ENCODE results near the gene PKP3.
"Not testable (repeated sequence)": the region's sequence is repeated elsewhere in the genome, so short reads cannot be mapped to it uniquely, and the experiment has no call there.

The PKP3 gene

DNA sequence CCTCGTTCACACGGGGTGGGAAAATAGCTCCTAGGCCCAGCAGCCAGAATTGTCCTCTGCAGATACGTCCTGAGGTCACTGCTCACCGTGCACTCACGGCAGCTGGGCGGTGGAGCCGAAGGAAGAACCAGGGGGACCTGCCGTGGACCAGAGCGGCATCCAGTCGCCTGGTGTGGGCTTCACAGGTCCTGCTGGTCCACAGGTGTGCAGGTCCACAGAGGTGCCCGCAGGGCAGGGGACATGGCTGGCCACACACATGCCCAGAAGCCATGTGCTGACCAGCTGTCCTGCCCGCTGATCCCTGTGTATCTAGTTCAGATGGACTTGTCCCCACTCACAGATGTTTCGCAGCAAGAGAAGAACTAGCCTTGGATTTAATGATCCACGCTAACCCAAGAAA lies 10.6 kb upstream of the PKP3 start:
- ChIA-PET CTCF (interaction anchor here (1.8 kb wide), 1 partner anchor 13 kb away, joined by 5 read pairs; no protein-coding TSS in a partner anchor), POLR2A (interaction anchor here (0.7 kb wide), 1 partner anchor 104 kb away, joined by 4 read pairs; no protein-coding TSS in a partner anchor)
- H3K36me3 ChIP-seq (ENCODE audit: control insufficient read depth in 4 of 4, insufficient read depth in 4 of 4, low read length in 3 of 4), result no peaks in the 10 kb centered on the region
- 98% methylated on average over 11 of the region's 14 CpGs for WGBS (ENCODE audit: insufficient coverage)
- no peak overlapping the region for H3K27ac ChIP-seq (ENCODE audit: insufficient read depth in 1 of 2, low read depth in 1 of 2, low read length in 2 of 2, poor library complexity in 1 of 2, severe bottlenecking in 2 of 2)
- peaks cover 0 to 27% (median 22%) of the 10 kb centered on the region in 4 experiments for H3K4me1 ChIP-seq (ENCODE audit: control extremely low read depth in 1 of 4, control insufficient read depth in 4 of 4, insufficient read depth in 4 of 4, low read length in 3 of 4)
- no peak for DNase-seq
- no peaks in the 10 kb centered on the region for H3K27me3 ChIP-seq (replicated peaks in 2 of 5; ENCODE audit: control insufficient read depth in 4 of 5, insufficient read depth in 5 of 5, low read length in 4 of 5)
- H3K9me3 ChIP-seq (ENCODE audit: control extremely low read depth in 1 of 5, control insufficient read depth in 4 of 5, insufficient read depth in 2 of 5, low read depth in 1 of 5, low read length in 4 of 5), result peaks cover 0 to 25% (median 12%) of the 10 kb centered on the region in 5 experiments
- no peak overlapping the region for H3K4me3 ChIP-seq (ENCODE audit: control insufficient read depth in 1 of 7, extremely low read depth in 1 of 7, insufficient read depth in 4 of 7, low read depth in 2 of 7, low read length in 6 of 7)

DNA sequence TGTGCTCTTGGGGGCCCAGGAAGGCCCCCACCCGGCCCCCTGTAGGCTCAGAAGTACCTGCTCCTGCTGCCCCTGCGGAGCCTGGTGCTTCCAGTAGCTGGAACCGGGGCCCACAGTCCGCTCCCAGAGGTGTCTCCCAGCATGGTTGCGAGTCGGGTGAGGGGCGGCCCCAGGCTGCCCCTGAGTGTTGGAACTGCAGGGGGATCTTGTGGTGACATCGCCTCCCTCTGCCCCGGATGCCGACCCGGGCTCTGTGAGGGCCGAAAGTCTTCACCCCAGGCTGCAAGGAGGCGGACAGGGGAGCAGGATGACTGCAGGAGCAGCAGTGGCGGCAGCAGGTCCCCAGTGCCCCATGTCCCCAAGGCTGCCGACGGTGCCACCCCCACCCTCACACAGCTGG lies 9.5 kb upstream of the PKP3 start:
- H3K4me3 ChIP-seq (ENCODE audit: control insufficient read depth in 1 of 7, extremely low read depth in 1 of 7, insufficient read depth in 4 of 7, low read depth in 2 of 7, low read length in 6 of 7), result no peak overlapping the region
- peaks cover 0 to 27% (median 22%) of the 10 kb centered on the region in 4 experiments for H3K4me1 ChIP-seq (ENCODE audit: control extremely low read depth in 1 of 4, control insufficient read depth in 4 of 4, insufficient read depth in 4 of 4, low read length in 3 of 4)
- WGBS (ENCODE audit: insufficient coverage), result 92% methylated on average over 13 of the region's 16 CpGs
- H3K9me3 ChIP-seq (ENCODE audit: control extremely low read depth in 1 of 5, control insufficient read depth in 4 of 5, insufficient read depth in 2 of 5, low read depth in 1 of 5, low read length in 4 of 5), result peaks cover 0 to 23% (median 7%) of the 10 kb centered on the region in 5 experiments
- H3K36me3 ChIP-seq (ENCODE audit: control insufficient read depth in 4 of 4, insufficient read depth in 4 of 4, low read length in 3 of 4), result no peaks in the 10 kb centered on the region
- DNase-seq, result no peak
- ChIA-PET POLR2A (no interaction called here), CTCF (no interaction called here)
- H3K27ac ChIP-seq (ENCODE audit: insufficient read depth in 1 of 2, low read depth in 1 of 2, low read length in 2 of 2, poor library complexity in 1 of 2, severe bottlenecking in 2 of 2), result no peak overlapping the region
- no peaks in the 10 kb centered on the region for H3K27me3 ChIP-seq (replicated peaks in 2 of 5; ENCODE audit: control insufficient read depth in 4 of 5, insufficient read depth in 5 of 5, low read length in 4 of 5)

DNA sequence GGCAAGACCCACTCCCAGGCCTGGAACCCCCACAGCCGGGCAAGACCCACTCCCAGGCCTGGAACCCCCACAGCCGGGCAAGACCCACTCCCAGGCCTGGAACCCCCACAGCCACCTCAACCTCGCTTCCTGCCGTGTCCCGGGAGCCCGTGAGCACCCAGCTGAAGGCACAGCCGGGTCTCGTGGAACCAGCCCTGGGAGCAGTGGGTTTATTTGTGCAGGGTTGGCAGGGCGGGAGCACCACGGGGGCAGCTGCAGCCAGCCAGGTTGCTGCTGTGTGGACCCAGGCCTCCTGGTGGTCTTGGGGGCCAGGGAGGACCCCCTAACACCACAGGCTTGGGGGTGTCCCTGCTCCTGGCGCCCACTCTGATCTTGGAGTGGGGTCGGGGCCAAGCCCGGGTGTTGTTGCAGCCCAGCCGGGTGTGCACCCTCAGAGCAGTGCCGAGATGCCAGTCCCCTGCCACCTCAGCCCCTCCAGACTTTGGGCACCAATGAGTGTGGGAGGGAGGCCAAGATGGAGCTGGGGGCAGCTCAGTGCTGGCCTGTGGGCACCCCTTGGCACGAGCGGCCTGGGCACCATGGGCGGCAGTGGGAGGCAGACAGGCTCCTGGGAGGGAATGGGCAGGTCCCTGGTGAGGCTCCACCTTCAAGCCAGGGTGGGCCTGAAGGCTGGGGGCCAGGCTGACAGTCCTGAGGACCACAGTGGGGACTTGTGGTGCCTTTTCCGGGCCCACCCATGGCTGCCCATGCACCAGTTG lies 8.2 kb upstream of the PKP3 start:
- no peak overlapping the region for H3K27ac ChIP-seq (ENCODE audit: insufficient read depth in 1 of 2, low read depth in 1 of 2, low read length in 2 of 2, poor library complexity in 1 of 2, severe bottlenecking in 2 of 2)
- H3K9me3 ChIP-seq (ENCODE audit: control extremely low read depth in 1 of 5, control insufficient read depth in 4 of 5, insufficient read depth in 2 of 5, low read depth in 1 of 5, low read length in 4 of 5), result peaks cover 0 to 16% (median 7%) of the 10 kb centered on the region in 5 experiments
- ChIA-PET POLR2A (no interaction called here), CTCF (interaction anchor here (2.7 kb wide), 1 partner anchor 11 kb away, joined by 18 read pairs; no protein-coding TSS in a partner anchor)
- H3K36me3 ChIP-seq (ENCODE audit: control insufficient read depth in 4 of 4, insufficient read depth in 4 of 4, low read length in 3 of 4), result no peaks in the 10 kb centered on the region
- DNase-seq, result no peak
- 92% methylated on average over 12 of the region's 19 CpGs for WGBS (ENCODE audit: insufficient coverage)
- H3K4me3 ChIP-seq (ENCODE audit: control insufficient read depth in 1 of 7, extremely low read depth in 1 of 7, insufficient read depth in 4 of 7, low read depth in 2 of 7, low read length in 6 of 7), result no peak overlapping the region
- H3K27me3 ChIP-seq (replicated peaks in 2 of 5; ENCODE audit: control insufficient read depth in 4 of 5, insufficient read depth in 5 of 5, low read length in 4 of 5), result no peaks in the 10 kb centered on the region
- H3K4me1 ChIP-seq (ENCODE audit: control extremely low read depth in 1 of 4, control insufficient read depth in 4 of 4, insufficient read depth in 4 of 4, low read length in 3 of 4), result peaks cover 0 to 27% (median 22%) of the 10 kb centered on the region in 4 experiments

DNA sequence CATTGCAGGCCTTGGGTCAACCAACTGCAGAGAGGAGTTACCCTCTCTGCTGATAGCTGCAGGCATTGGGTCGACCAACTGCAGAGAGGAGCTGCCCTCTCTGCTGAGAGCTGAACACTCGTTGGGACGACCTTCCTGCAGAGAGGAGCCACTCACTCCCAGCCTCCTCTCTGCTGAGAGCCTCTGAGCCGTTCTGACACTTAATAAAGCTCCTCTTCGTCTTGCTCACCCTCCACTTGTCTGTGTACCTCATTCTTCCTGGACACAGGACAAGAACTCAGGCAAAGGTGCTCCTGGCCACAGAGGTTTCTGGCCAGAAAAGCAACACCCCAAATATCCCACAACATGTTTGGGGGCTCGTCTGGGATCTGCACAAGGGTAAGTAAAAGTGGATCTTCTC lies 7.5 kb upstream of the PKP3 start:
- Histone ChIP-seq H3K36me3 (ENCODE audit: control insufficient read depth in 4 of 4, insufficient read depth in 4 of 4, low read length in 3 of 4) (no peaks in the 10 kb centered on the region), H3K27me3 (replicated peaks in 2 of 5; ENCODE audit: control insufficient read depth in 4 of 5, insufficient read depth in 5 of 5, low read length in 4 of 5) (no peaks in the 10 kb centered on the region), H3K4me1 (ENCODE audit: control extremely low read depth in 1 of 4, control insufficient read depth in 4 of 4, insufficient read depth in 4 of 4, low read length in 3 of 4) (peaks cover 0 to 26% (median 22%) of the 10 kb centered on the region in 4 experiments), H3K4me3 (ENCODE audit: control insufficient read depth in 1 of 7, extremely low read depth in 1 of 7, insufficient read depth in 4 of 7, low read depth in 2 of 7, low read length in 6 of 7) (no peak overlapping the region), H3K9me3 (ENCODE audit: control extremely low read depth in 1 of 5, control insufficient read depth in 4 of 5, insufficient read depth in 2 of 5, low read depth in 1 of 5, low read length in 4 of 5) (peaks cover 0 to 16% (median 7%) of the 10 kb centered on the region in 5 experiments), H3K27ac (ENCODE audit: insufficient read depth in 1 of 2, low read depth in 1 of 2, low read length in 2 of 2, poor library complexity in 1 of 2, severe bottlenecking in 2 of 2) (no peak overlapping the region)
- WGBS (ENCODE audit: insufficient coverage), result 96% methylated on average over 4 of the region's 6 CpGs
- DNase-seq, result no peak
- ChIA-PET POLR2A (no interaction called here), CTCF (interaction anchor here (0.7 to 2.7 kb wide), 2 partner anchors 10 to 23 kb away, joined by 3 to 18 read pairs; no protein-coding TSS in a partner anchor)

DNA sequence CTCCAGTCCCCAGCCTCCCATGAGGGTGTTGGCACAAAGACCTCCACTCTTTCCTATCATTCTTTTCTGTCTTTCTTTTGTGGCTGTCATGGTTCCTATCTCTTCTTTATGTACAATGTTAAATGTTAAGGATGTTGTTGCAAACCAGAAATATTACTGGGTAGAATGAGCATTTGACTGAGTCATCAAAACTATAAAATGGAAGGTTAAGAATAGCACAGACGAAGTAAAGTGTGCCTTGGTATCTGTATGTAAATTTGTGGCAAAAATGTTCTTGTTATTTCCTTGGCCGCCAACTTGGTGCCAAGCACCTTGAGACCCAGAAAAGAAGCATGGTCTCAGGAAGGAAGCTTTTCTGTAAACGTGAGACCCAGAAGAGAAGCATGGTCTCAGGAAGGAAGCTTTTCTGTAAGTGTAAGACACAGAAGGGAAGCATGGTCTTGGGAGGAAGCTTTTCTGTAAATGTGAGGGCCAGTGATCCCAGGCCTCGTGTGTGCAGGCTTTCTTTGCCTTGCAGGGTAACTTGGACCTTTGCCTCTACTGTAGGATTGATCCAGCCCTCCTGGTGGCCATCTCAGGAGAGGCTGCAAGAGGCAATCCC lies 6.7 kb upstream of the PKP3 start:
- POLR2A ChIA-PET, result no interaction called here

DNA sequence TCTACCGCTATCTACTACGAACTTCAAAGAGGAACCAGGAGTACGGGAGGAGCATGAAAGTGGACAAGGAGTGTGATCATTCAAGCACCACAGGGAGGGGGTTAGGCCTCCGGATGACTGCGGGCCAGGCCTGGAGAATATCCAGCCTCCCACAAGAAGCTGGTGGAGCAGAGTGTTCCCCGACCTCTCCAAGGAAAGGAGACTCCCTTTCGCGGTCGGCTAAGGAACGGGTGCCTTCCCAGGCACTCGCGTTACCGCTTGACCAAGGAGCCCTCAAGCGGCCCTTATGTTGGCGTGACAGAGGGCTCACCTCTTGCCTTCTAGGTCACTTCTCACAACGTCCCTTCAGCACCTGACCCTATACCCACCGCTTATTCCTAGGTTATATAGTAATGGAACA lies 4.6 kb upstream of the PKP3 start:
- POLR2A ChIA-PET; H3K27ac ChIP-seq (ENCODE audit: insufficient read depth in 1 of 2, low read depth in 1 of 2, low read length in 2 of 2, poor library complexity in 1 of 2, severe bottlenecking in 2 of 2); H3K27me3 ChIP-seq (replicated peaks in 2 of 5; ENCODE audit: control insufficient read depth in 4 of 5, insufficient read depth in 5 of 5, low read length in 4 of 5); CTCF ChIA-PET; H3K4me1 ChIP-seq (ENCODE audit: control extremely low read depth in 1 of 4, control insufficient read depth in 4 of 4, insufficient read depth in 4 of 4, low read length in 3 of 4); H3K36me3 ChIP-seq (ENCODE audit: control insufficient read depth in 4 of 4, insufficient read depth in 4 of 4, low read length in 3 of 4); H3K4me3 ChIP-seq (ENCODE audit: control insufficient read depth in 1 of 7, extremely low read depth in 1 of 7, insufficient read depth in 4 of 7, low read depth in 2 of 7, low read length in 6 of 7); DNase-seq: not testable (repeated sequence)
- H3K9me3 ChIP-seq (ENCODE audit: control extremely low read depth in 1 of 5, control insufficient read depth in 4 of 5, insufficient read depth in 2 of 5, low read depth in 1 of 5, low read length in 4 of 5), result peaks cover 0 to 16% (median 7%) of the 10 kb centered on the region in 5 experiments
- 100% methylated on average over 2 of the region's 17 CpGs for WGBS (ENCODE audit: insufficient coverage)

More for the DNA sequence above, 6.7 kb upstream of the PKP3 start:
- no peak overlapping the region for H3K27ac ChIP-seq (ENCODE audit: insufficient read depth in 1 of 2, low read depth in 1 of 2, low read length in 2 of 2, poor library complexity in 1 of 2, severe bottlenecking in 2 of 2)
- no peak overlapping the region for H3K4me3 ChIP-seq (ENCODE audit: control insufficient read depth in 1 of 7, extremely low read depth in 1 of 7, insufficient read depth in 4 of 7, low read depth in 2 of 7, low read length in 6 of 7)
- H3K36me3 ChIP-seq (ENCODE audit: control insufficient read depth in 4 of 4, insufficient read depth in 4 of 4, low read length in 3 of 4), result no peaks in the 10 kb centered on the region
- H3K9me3 ChIP-seq (ENCODE audit: control extremely low read depth in 1 of 5, control insufficient read depth in 4 of 5, insufficient read depth in 2 of 5, low read depth in 1 of 5, low read length in 4 of 5), result peaks cover 0 to 16% (median 7%) of the 10 kb centered on the region in 5 experiments
- H3K27me3 ChIP-seq (replicated peaks in 2 of 5; ENCODE audit: control insufficient read depth in 4 of 5, insufficient read depth in 5 of 5, low read length in 4 of 5), result no peaks in the 10 kb centered on the region
- CTCF ChIA-PET, result interaction anchor here (1.3 to 2.7 kb wide), 2 partner anchors 9 to 10 kb away, joined by 4 to 18 read pairs; no protein-coding TSS in a partner anchor
- H3K4me1 ChIP-seq (ENCODE audit: control extremely low read depth in 1 of 4, control insufficient read depth in 4 of 4, insufficient read depth in 4 of 4, low read length in 3 of 4), result peaks cover 0 to 18% (median 14%) of the 10 kb centered on the region in 4 experiments
- no peak for DNase-seq
- 31% methylated on average over 4 of the region's 4 CpGs for WGBS (ENCODE audit: insufficient coverage)

DNA sequence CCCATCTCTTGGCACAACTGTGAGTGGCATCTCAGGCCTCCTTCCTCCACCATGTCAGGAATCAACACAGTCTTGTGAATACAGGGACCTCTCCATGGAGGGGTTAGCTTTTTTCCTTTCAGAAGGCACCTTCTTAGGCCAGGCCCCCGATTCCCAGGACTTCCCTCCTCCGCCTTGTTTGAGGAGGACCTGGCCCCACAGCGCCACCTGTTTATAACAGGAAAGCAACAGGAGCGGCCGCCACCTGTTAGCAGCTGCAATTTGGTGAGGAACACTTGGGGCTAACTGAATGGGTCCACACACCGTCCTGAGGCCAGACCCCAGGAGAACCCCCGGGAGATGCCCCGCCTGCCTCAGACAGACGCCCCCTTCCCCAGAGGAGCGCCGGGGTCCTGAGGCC lies 3.8 kb upstream of the PKP3 start:
- H3K4me1 ChIP-seq (ENCODE audit: control extremely low read depth in 1 of 4, control insufficient read depth in 4 of 4, insufficient read depth in 4 of 4, low read length in 3 of 4), result peaks cover 0 to 7% (median 4%) of the 10 kb centered on the region in 4 experiments
- CTCF ChIA-PET, result interaction anchor here (0.7 kb wide), 1 partner anchor 22 kb away, joined by 3 read pairs; no protein-coding TSS in a partner anchor
- peaks cover 0 to 16% (median 7%) of the 10 kb centered on the region in 5 experiments for H3K9me3 ChIP-seq (ENCODE audit: control extremely low read depth in 1 of 5, control insufficient read depth in 4 of 5, insufficient read depth in 2 of 5, low read depth in 1 of 5, low read length in 4 of 5)
- H3K27ac ChIP-seq (ENCODE audit: insufficient read depth in 1 of 2, low read depth in 1 of 2, low read length in 2 of 2, poor library complexity in 1 of 2, severe bottlenecking in 2 of 2), result no peak overlapping the region
- WGBS (ENCODE audit: insufficient coverage), result 100% methylated on average over 2 of the region's 11 CpGs
- H3K4me3 ChIP-seq (ENCODE audit: control insufficient read depth in 1 of 7, extremely low read depth in 1 of 7, insufficient read depth in 4 of 7, low read depth in 2 of 7, low read length in 6 of 7), result no peak overlapping the region
- H3K36me3 ChIP-seq (ENCODE audit: control insufficient read depth in 4 of 4, insufficient read depth in 4 of 4, low read length in 3 of 4), result no peaks in the 10 kb centered on the region
- POLR2A ChIA-PET, result no interaction called here
- no peak for DNase-seq
- no peaks in the 10 kb centered on the region for H3K27me3 ChIP-seq (replicated peaks in 2 of 5; ENCODE audit: control insufficient read depth in 4 of 5, insufficient read depth in 5 of 5, low read length in 4 of 5)

All from common myeloid progenitor, CD34-positive (primary cell).